Mesodermal cell (in vitro differentiated cells): ENCODE measurements around the gene KBTBD13.

Experiments
- H3K27ac ChIP-seq: 2 replicates; pipeline ENCODE4 v1.7.0; 2013; ENCODE audit warnings: mild to moderate bottlenecking, low read depth, low read length, moderate library complexity; ENCODE audit not compliant: severe bottlenecking
- H3K36me3 ChIP-seq: 2 replicates; pipeline ENCODE4 v1.7.1; 2013; ENCODE audit warnings: mild to moderate bottlenecking, low read length, moderate library complexity; ENCODE audit not compliant: control insufficient read depth, insufficient read depth
- H3K4me1 ChIP-seq: one replicate; pipeline ENCODE4 v1.7.1; 2013; ENCODE audit warnings: mild to moderate bottlenecking, low read length; ENCODE audit not compliant: insufficient read depth, control insufficient read depth, poor library complexity, severe bottlenecking
- H3K4me3 ChIP-seq: 2 replicates; pipeline ENCODE4 v1.7.0; 2013; ENCODE audit warnings: low read length, control low read depth, mild to moderate bottlenecking; ENCODE audit not compliant: insufficient read depth, poor library complexity, severe bottlenecking; ENCODE audit errors: extremely low read depth
- H3K9me3 ChIP-seq: 2 replicates; pipeline ENCODE4 v1.7.1; 2013; ENCODE audit warnings: mild to moderate bottlenecking, low read length, moderate library complexity; ENCODE audit not compliant: control insufficient read depth
- WGBS, 2 experiments: methylation state at CpG; one replicate each; pipeline ENCODE4 v1.1.5; 2013; ENCODE audit warnings: missing lambda C conversion rate in 2 of 2; ENCODE audit not compliant: insufficient coverage in 2 of 2; 5-methylcytosine and 5-hydroxymethylcytosine counted together

KBTBD13 gene

GRCh38 chr15:65082303-65082953 is 5.9 kb downstream of the KBTBD13 start:
- H3K9me3 ChIP-seq: no peaks in the 10 kb centered on the region
- H3K4me1 ChIP-seq: peaks cover 34% of the 10 kb centered on the region
- H3K27ac ChIP-seq: peak overlapping the region; percentile 64
- no peaks in the 10 kb centered on the region for H3K36me3 ChIP-seq
- H3K4me3 ChIP-seq: no peak overlapping the region
- 29 to 33% methylated on average over 7 of the region's 7 CpGs for WGBS, 2 experiments

GRCh38 chr15:65083262-65083701 is 6.7 kb downstream of the KBTBD13 start:
- Histone ChIP-seq H3K9me3 (no peaks in the 10 kb centered on the region), H3K27ac (peak overlapping the region; percentile 52), H3K4me3 (no peak overlapping the region), H3K4me1 (peaks cover 34% of the 10 kb centered on the region), H3K36me3 (no peaks in the 10 kb centered on the region)
- WGBS, 2 experiments: 5 to 7% methylated on average over 5 to 7 of the region's 7 CpGs

- Histone ChIP-seq H3K9me3 (no peaks in the 10 kb centered on the region), H3K4me3 (no peak overlapping the region), H3K36me3 (no peaks in the 10 kb centered on the region), H3K27ac (no peak overlapping the region), H3K4me1 (peaks cover 34% of the 10 kb centered on the region)
- 89 to 98% methylated on average over 6 of the region's 7 CpGs for WGBS, 2 experiments
Observed at GRCh38 chr15:65084500-65085206, 8.1 kb downstream of the KBTBD13 start.

GRCh38 chr15:65085207-65085753 is 8.7 kb downstream of the KBTBD13 start:
- Histone ChIP-seq H3K4me1 (peaks cover 34% of the 10 kb centered on the region), H3K27ac (no peak overlapping the region), H3K36me3 (no peaks in the 10 kb centered on the region), H3K9me3 (no peaks in the 10 kb centered on the region), H3K4me3 (no peak overlapping the region)
- 92 to 93% methylated on average over 6 to 8 of the region's 8 CpGs for WGBS, 2 experiments

GRCh38 chr15:65085990-65086679 is 9.6 kb downstream of the KBTBD13 start:
- 84 to 95% methylated on average over 5 to 6 of the region's 6 CpGs for WGBS, 2 experiments
- peaks cover 34% of the 10 kb centered on the region for H3K4me1 ChIP-seq
- H3K27ac ChIP-seq: no peak overlapping the region

GRCh38 chr15:65086680-65087111 is 10.2 kb downstream of the KBTBD13 start:
- H3K4me1 ChIP-seq: peaks cover 34% of the 10 kb centered on the region
- H3K4me3 ChIP-seq: no peak overlapping the region
- H3K9me3 ChIP-seq: no peaks in the 10 kb centered on the region
- H3K27ac ChIP-seq: no peak overlapping the region
- 81 to 82% methylated on average over 5 to 6 of the region's 6 CpGs for WGBS, 2 experiments
- H3K36me3 ChIP-seq: no peaks in the 10 kb centered on the region

More at GRCh38 chr15:65085990-65086679, 9.6 kb downstream of the KBTBD13 start:
- Histone ChIP-seq H3K4me3 (no peak overlapping the region), H3K36me3 (no peaks in the 10 kb centered on the region), H3K9me3 (no peaks in the 10 kb centered on the region)

- Histone ChIP-seq H3K36me3 (no peaks in the 10 kb centered on the region), H3K27ac (no peak overlapping the region), H3K9me3 (no peaks in the 10 kb centered on the region), H3K4me1 (peaks cover 26% of the 10 kb centered on the region), H3K4me3 (no peak overlapping the region)
- WGBS, 2 experiments: 88 to 94% methylated on average over 3 of the region's 3 CpGs
Observed at GRCh38 chr15:65087411-65087810, 10.9 kb downstream of the KBTBD13 start.

- peaks cover 20% of the 10 kb centered on the region for H3K4me1 ChIP-seq
- no peak overlapping the region for H3K27ac ChIP-seq
- no peak overlapping the region for H3K4me3 ChIP-seq
- no peaks in the 10 kb centered on the region for H3K9me3 ChIP-seq
- no peaks in the 10 kb centered on the region for H3K36me3 ChIP-seq
- WGBS, 2 experiments: 91% methylated on average over 9 to 11 of the region's 13 CpGs
Observed at GRCh38 chr15:65087873-65088642, 11.5 kb downstream of the KBTBD13 start.

GRCh38 chr15:65088643-65089021 is 12.1 kb downstream of the KBTBD13 start:
- Histone ChIP-seq H3K27ac (no peak overlapping the region), H3K4me3 (no peak overlapping the region), H3K36me3 (no peaks in the 10 kb centered on the region), H3K9me3 (no peaks in the 10 kb centered on the region), H3K4me1 (peaks cover 14% of the 10 kb centered on the region)
- 65 to 88% methylated on average over 2 to 4 of the region's 6 CpGs for WGBS, 2 experiments

- no peaks in the 10 kb centered on the region for H3K36me3 ChIP-seq
- H3K27ac ChIP-seq: no peak overlapping the region
- no peaks in the 10 kb centered on the region for H3K9me3 ChIP-seq
- H3K4me1 ChIP-seq: peaks cover 7% of the 10 kb centered on the region
- H3K4me3 ChIP-seq: no peak overlapping the region
- WGBS, 2 experiments: 80 to 100% methylated on average over 1 of the region's 5 CpGs
Observed at GRCh38 chr15:65089206-65089824, 12.8 kb downstream of the KBTBD13 start.
